ENCODE measurements around the gene CHD1L.

Gene CHD1L

DNA sequence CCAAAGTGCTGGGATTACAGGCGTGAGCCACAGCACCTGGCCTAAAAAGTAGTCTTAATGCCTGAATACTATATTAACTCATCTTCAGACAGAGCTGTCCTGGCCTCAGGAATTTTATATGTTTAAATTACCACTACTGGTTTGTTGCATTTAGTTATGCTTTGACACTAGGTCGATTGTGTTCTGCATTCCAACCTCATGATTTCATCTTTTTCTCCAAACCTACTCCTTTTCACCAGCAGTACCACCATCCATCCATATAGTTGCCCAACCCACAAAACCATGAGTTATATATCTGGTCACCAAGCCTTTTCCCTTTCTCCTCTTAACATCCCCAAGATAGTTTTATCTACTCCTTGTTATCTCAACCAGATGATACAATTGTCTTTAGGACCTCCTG is 39.9 kb upstream of the CHD1L start:
- H3K27me3 ChIP-seq (ENCODE audit: control insufficient read depth in 3 of 3, insufficient read depth in 3 of 3, low read depth in 1 of 3, low read length in 3 of 3), result no peaks in the 10 kb centered on the region
- H3K9me3 ChIP-seq (replicated peaks in 1 of 2; ENCODE audit: control insufficient read depth in 2 of 2, insufficient read depth in 1 of 2, low read depth in 1 of 2, low read length in 2 of 2), result no peaks in the 10 kb centered on the region
- no peak overlapping the region for H3K4me3 ChIP-seq (ENCODE audit: low read length in 2 of 2)
- no peaks in the 10 kb centered on the region for H3K4me1 ChIP-seq (ENCODE audit: control insufficient read depth in 2 of 2, insufficient read depth in 1 of 2, low read depth in 1 of 2, low read length in 2 of 2)
- no peak overlapping the region for H4K8ac ChIP-seq (ENCODE audit: low read depth, low read length)
- H3K79me1 ChIP-seq (ENCODE audit: low read depth, low read length), result no peaks in the 10 kb centered on the region
- H3K23ac ChIP-seq (ENCODE audit: low read depth, low read length, poor library complexity), result no peak overlapping the region
- DNase-seq (ENCODE audit: low spot score), result no peak
- no peak overlapping the region for H3K14ac ChIP-seq (ENCODE audit: low read length)
- no peak overlapping the region for H3K27ac ChIP-seq (replicated peaks; ENCODE audit: low read length)
- no peak overlapping the region for H2AFZ ChIP-seq (ENCODE audit: low read length)
- no peak overlapping the region for H3K18ac ChIP-seq (ENCODE audit: low read length)
- no peak overlapping the region for H3K4ac ChIP-seq (ENCODE audit: low read length)
- H2BK15ac ChIP-seq (ENCODE audit: low read length), result no peak overlapping the region
- H3K4me2 ChIP-seq (ENCODE audit: insufficient read depth, low read length, poor library complexity, severe bottlenecking), result no peak overlapping the region
- H2AK5ac ChIP-seq (ENCODE audit: low read depth, low read length), result no peak overlapping the region
- WGBS, 2 donors (ENCODE audit: extremely low coverage in 2 of 2, insufficient read length in 2 of 2, insufficient replicate concordance in 1 of 2), result no CpG with 5 or more reads among the region's 2 CpGs
- no peak overlapping the region for H4K91ac ChIP-seq (ENCODE audit: low read depth, low read length, poor library complexity)
- H2BK12ac ChIP-seq (ENCODE audit: low read length), result no peak overlapping the region
- H2BK120ac ChIP-seq (ENCODE audit: low read depth, low read length), result no peak overlapping the region
- no peak overlapping the region for H3K9ac ChIP-seq (ENCODE audit: low read depth, low read length, poor library complexity)
- H3K36me3 ChIP-seq (replicated peaks in 1 of 2; ENCODE audit: control insufficient read depth in 2 of 2, insufficient read depth in 2 of 2, low read length in 2 of 2), result no peaks in the 10 kb centered on the region
- no peak overlapping the region for H2BK5ac ChIP-seq (ENCODE audit: low read length)

DNA sequence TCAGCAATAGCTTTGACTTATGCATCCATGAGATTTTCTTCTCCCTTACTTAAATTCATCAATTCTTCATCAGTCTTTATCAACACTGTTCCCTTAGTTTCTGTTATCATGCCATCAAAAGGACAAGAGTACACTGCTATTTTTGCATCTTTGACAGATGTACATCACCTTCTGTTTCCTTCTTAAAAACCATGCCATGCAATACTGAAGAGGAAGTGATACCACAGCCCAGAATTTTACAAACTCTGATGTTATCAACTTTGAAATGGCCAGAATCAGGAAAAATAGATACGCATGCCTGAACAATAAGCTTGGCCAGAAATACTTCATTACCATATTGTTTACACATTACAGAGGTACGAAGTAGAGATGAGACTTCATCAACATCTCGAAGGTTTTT is 38.4 kb upstream of the CHD1L start:
- no CpG with 5 or more reads among the region's 3 CpGs for WGBS, 2 donors (ENCODE audit: extremely low coverage in 2 of 2, insufficient read length in 2 of 2, insufficient replicate concordance in 1 of 2)
- Histone ChIP-seq H2AFZ (ENCODE audit: low read length) (no peak overlapping the region), H3K4ac (ENCODE audit: low read length) (no peak overlapping the region)

DNA sequence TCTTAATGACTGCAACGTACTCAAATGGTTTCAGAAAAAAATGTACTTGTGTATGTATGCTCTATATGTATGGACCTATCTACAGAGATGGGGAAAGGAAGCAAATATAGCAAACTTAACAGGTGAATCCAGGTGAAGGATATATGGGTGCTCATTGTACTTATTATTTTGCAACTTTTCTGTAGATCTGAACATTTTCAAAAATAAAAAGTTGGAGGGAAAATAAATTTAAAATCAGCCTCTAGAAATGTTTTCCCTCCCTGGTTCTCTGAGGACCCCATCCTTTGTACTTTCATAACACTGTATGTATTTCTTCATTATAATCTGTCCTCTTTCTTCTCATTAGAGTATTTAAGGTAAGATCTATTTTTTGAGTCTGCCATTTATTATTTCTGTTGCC is 35.3 kb upstream of the CHD1L start:
- Histone ChIP-seq H2BK120ac (ENCODE audit: low read depth, low read length) (no peak overlapping the region), H2AFZ (ENCODE audit: low read length) (no peak overlapping the region), H3K4me2 (ENCODE audit: insufficient read depth, low read length, poor library complexity, severe bottlenecking) (no peak overlapping the region), H4K8ac (ENCODE audit: low read depth, low read length) (no peak overlapping the region), H2BK12ac (ENCODE audit: low read length) (no peak overlapping the region), H3K9me3 (replicated peaks in 1 of 2; ENCODE audit: control insufficient read depth in 2 of 2, insufficient read depth in 1 of 2, low read depth in 1 of 2, low read length in 2 of 2) (no peaks in the 10 kb centered on the region), H3K27me3 (ENCODE audit: control insufficient read depth in 3 of 3, insufficient read depth in 3 of 3, low read depth in 1 of 3, low read length in 3 of 3) (no peaks in the 10 kb centered on the region), H2AK5ac (ENCODE audit: low read depth, low read length) (no peak overlapping the region), H3K79me1 (ENCODE audit: low read depth, low read length) (no peaks in the 10 kb centered on the region), H2BK15ac (ENCODE audit: low read length) (no peak overlapping the region), H3K23ac (ENCODE audit: low read depth, low read length, poor library complexity) (no peak overlapping the region), H3K9ac (ENCODE audit: low read depth, low read length, poor library complexity) (no peak overlapping the region), H3K36me3 (replicated peaks in 1 of 2; ENCODE audit: control insufficient read depth in 2 of 2, insufficient read depth in 2 of 2, low read length in 2 of 2) (no peaks in the 10 kb centered on the region), H3K27ac (replicated peaks; ENCODE audit: low read length) (no peak overlapping the region), H2BK5ac (ENCODE audit: low read length) (no peak overlapping the region), H3K18ac (ENCODE audit: low read length) (no peak overlapping the region), H3K4me3 (ENCODE audit: low read length in 2 of 2) (no peak overlapping the region), H4K91ac (ENCODE audit: low read depth, low read length, poor library complexity) (no peak overlapping the region), H3K4ac (ENCODE audit: low read length) (no peak overlapping the region), H3K4me1 (ENCODE audit: control insufficient read depth in 2 of 2, insufficient read depth in 1 of 2, low read depth in 1 of 2, low read length in 2 of 2) (peaks cover 0 to 4% of the 10 kb centered on the region in 2 donors), H3K14ac (ENCODE audit: low read length) (no peak overlapping the region)
- WGBS, 2 donors (ENCODE audit: extremely low coverage in 2 of 2, insufficient read length in 2 of 2, insufficient replicate concordance in 1 of 2), result no CpG with 5 or more reads among the region's 1 CpG
- no peak for DNase-seq (ENCODE audit: low spot score)

More for the DNA sequence above, 38.4 kb upstream of the CHD1L start:
- Histone ChIP-seq H3K9ac (ENCODE audit: low read depth, low read length, poor library complexity) (no peak overlapping the region), H2BK12ac (ENCODE audit: low read length) (no peak overlapping the region), H3K79me1 (ENCODE audit: low read depth, low read length) (no peaks in the 10 kb centered on the region), H2AK5ac (ENCODE audit: low read depth, low read length) (no peak overlapping the region), H3K14ac (ENCODE audit: low read length) (no peak overlapping the region), H2BK120ac (ENCODE audit: low read depth, low read length) (no peak overlapping the region), H3K18ac (ENCODE audit: low read length) (no peak overlapping the region), H3K4me2 (ENCODE audit: insufficient read depth, low read length, poor library complexity, severe bottlenecking) (no peak overlapping the region), H4K91ac (ENCODE audit: low read depth, low read length, poor library complexity) (no peak overlapping the region), H4K8ac (ENCODE audit: low read depth, low read length) (no peak overlapping the region), H3K4me1 (ENCODE audit: control insufficient read depth in 2 of 2, insufficient read depth in 1 of 2, low read depth in 1 of 2, low read length in 2 of 2) (no peaks in the 10 kb centered on the region), H2BK15ac (ENCODE audit: low read length) (no peak overlapping the region), H3K27ac (replicated peaks; ENCODE audit: low read length) (no peak overlapping the region), H3K23ac (ENCODE audit: low read depth, low read length, poor library complexity) (no peak overlapping the region), H3K27me3 (ENCODE audit: control insufficient read depth in 3 of 3, insufficient read depth in 3 of 3, low read depth in 1 of 3, low read length in 3 of 3) (no peaks in the 10 kb centered on the region), H3K4me3 (ENCODE audit: low read length in 2 of 2) (no peak overlapping the region), H3K36me3 (replicated peaks in 1 of 2; ENCODE audit: control insufficient read depth in 2 of 2, insufficient read depth in 2 of 2, low read length in 2 of 2) (no peaks in the 10 kb centered on the region), H3K9me3 (replicated peaks in 1 of 2; ENCODE audit: control insufficient read depth in 2 of 2, insufficient read depth in 1 of 2, low read depth in 1 of 2, low read length in 2 of 2) (no peaks in the 10 kb centered on the region), H2BK5ac (ENCODE audit: low read length) (no peak overlapping the region)
- DNase-seq (ENCODE audit: low spot score), result no peak

DNA sequence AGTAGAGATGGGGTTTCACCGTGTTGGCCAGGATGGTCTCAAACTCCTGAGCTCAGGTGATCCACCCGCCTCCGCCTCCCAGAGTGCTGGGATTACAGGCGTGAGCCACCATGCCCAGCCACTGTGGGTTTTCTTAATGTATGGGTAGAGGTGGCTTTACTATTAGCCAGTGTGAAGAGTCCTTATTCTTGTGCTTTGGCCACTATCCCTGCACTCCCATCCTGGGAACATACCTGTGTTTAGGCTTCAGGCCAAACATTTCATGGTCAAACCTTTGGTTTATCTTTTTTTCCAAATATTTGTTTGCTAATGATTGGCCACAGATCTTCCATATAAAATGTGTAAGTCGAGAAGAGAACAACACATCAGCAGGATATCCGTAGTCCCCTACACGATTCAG is 33.9 kb upstream of the CHD1L start:
- Histone ChIP-seq H2BK5ac (ENCODE audit: low read length) (no peak overlapping the region), H3K9ac (ENCODE audit: low read depth, low read length, poor library complexity) (no peak overlapping the region), H2AK5ac (ENCODE audit: low read depth, low read length) (no peak overlapping the region), H2AFZ (ENCODE audit: low read length) (no peak overlapping the region), H3K36me3 (replicated peaks in 1 of 2; ENCODE audit: control insufficient read depth in 2 of 2, insufficient read depth in 2 of 2, low read length in 2 of 2) (no peaks in the 10 kb centered on the region), H3K9me3 (replicated peaks in 1 of 2; ENCODE audit: control insufficient read depth in 2 of 2, insufficient read depth in 1 of 2, low read depth in 1 of 2, low read length in 2 of 2) (no peaks in the 10 kb centered on the region), H3K18ac (ENCODE audit: low read length) (no peak overlapping the region), H3K79me1 (ENCODE audit: low read depth, low read length) (no peaks in the 10 kb centered on the region), H2BK120ac (ENCODE audit: low read depth, low read length) (no peak overlapping the region), H3K27ac (replicated peaks; ENCODE audit: low read length) (no peak overlapping the region), H3K4me3 (ENCODE audit: low read length in 2 of 2) (no peak overlapping the region), H3K4ac (ENCODE audit: low read length) (no peak overlapping the region), H2BK12ac (ENCODE audit: low read length) (no peak overlapping the region), H3K27me3 (ENCODE audit: control insufficient read depth in 3 of 3, insufficient read depth in 3 of 3, low read depth in 1 of 3, low read length in 3 of 3) (no peaks in the 10 kb centered on the region), H2BK15ac (ENCODE audit: low read length) (no peak overlapping the region), H3K4me2 (ENCODE audit: insufficient read depth, low read length, poor library complexity, severe bottlenecking) (no peak overlapping the region), H3K14ac (ENCODE audit: low read length) (no peak overlapping the region), H3K23ac (ENCODE audit: low read depth, low read length, poor library complexity) (no peak overlapping the region), H3K4me1 (ENCODE audit: control insufficient read depth in 2 of 2, insufficient read depth in 1 of 2, low read depth in 1 of 2, low read length in 2 of 2) (peaks cover 4 to 7% of the 10 kb centered on the region in 2 donors), H4K8ac (ENCODE audit: low read depth, low read length) (no peak overlapping the region), H4K91ac (ENCODE audit: low read depth, low read length, poor library complexity) (no peak overlapping the region)
- no CpG with 5 or more reads among the region's 7 CpGs for WGBS, 2 donors (ENCODE audit: extremely low coverage in 2 of 2, insufficient read length in 2 of 2, insufficient replicate concordance in 1 of 2)
- no peak for DNase-seq (ENCODE audit: low spot score)
